GM23338 (cell line): ENCODE measurements around the gene CTDSP1. TPM values are rescaled to one million over a fixed set of nuclear protein-coding genes. Genes with fewer than 3 reads are reported as not detected.

Experiments used
- ATAC-seq: fragments of 200-7000 bp; cut with Tn5 transposase; 3 replicates; pipeline ENCODE4 v1.9.1; 2020
- DNase-seq: peaks from one replicate; pipeline ENCODE4 v3.0.0-alpha.2; 2015; ENCODE audit warnings: low spot score
- H2AFZ ChIP-seq: fragments of 200-600 bp; sonication (generic); 2 replicates; pipeline ENCODE4 v1.8.0; 2016; ENCODE audit warnings: antibody characterized with exemption, mild to moderate bottlenecking, moderate library complexity
- H3F3A ChIP-seq: fragments of 200-600 bp; sonication (generic); replicated peaks from 2 replicates; pipeline ENCODE4 v1.8.0; 2017; ENCODE audit warnings: antibody characterized with exemption, mixed run types, low read depth
- H3K27ac ChIP-seq: fragments of 200-600 bp; sonication (generic); 2 replicates; pipeline ENCODE4 v1.6.1; 2016; ENCODE audit warnings: low read depth
- H3K27me3 ChIP-seq: fragments of 200-600 bp; sonication (generic); 2 replicates; pipeline ENCODE4 v1.8.0; 2016; ENCODE audit warnings: mild to moderate bottlenecking, mixed run types, moderate library complexity; ENCODE audit not compliant: insufficient read depth
- H3K36me3 ChIP-seq: fragments of 200-600 bp; sonication (generic); 2 replicates; pipeline ENCODE4 v1.8.0; 2016; ENCODE audit warnings: mild to moderate bottlenecking; ENCODE audit not compliant: insufficient read depth
- H3K4me1 ChIP-seq: fragments of 200-600 bp; sonication (generic); 2 replicates; pipeline ENCODE4 v1.8.0; 2016; ENCODE audit warnings: mild to moderate bottlenecking, moderate library complexity; ENCODE audit not compliant: insufficient read depth
- H3K4me2 ChIP-seq: fragments of 200-600 bp; sonication (generic); 2 replicates; pipeline ENCODE4 v1.7.1; 2017; ENCODE audit warnings: mixed run types
- H3K4me3 ChIP-seq: fragments of 200-600 bp; sonication (generic); 2 replicates; pipeline ENCODE4 v1.6.1; 2016; ENCODE audit warnings: mixed run types
- H3K79me2 ChIP-seq: fragments of 200-600 bp; sonication (generic); replicated peaks from 2 replicates; pipeline ENCODE4 v1.8.0; 2017; ENCODE audit warnings: mild to moderate bottlenecking; ENCODE audit not compliant: insufficient read depth
- H3K9me2 ChIP-seq: fragments of 200-600 bp; sonication (generic); 2 replicates; pipeline ENCODE4 v1.8.0; 2017; ENCODE audit not compliant: insufficient read depth
- H4K20me1 ChIP-seq: fragments of 200-600 bp; sonication (generic); replicated peaks from 2 replicates; pipeline ENCODE4 v1.8.0; 2017; ENCODE audit warnings: mild to moderate bottlenecking; ENCODE audit not compliant: insufficient read depth
- H3K27ac Mint-ChIP-seq: 2 replicates; pipeline ENCODE4 v1.8.0; 2020; ENCODE audit warnings: inconsistent platforms, mild to moderate bottlenecking, moderate library complexity, mixed read lengths
- H3K27me3 Mint-ChIP-seq: 3 replicates; pipeline ENCODE4 v1.8.0; 2022; ENCODE audit warnings: low read depth, mild to moderate bottlenecking, moderate library complexity, mixed read lengths, inconsistent platforms; ENCODE audit not compliant: insufficient read depth, poor library complexity
- H3K36me3 Mint-ChIP-seq: 3 replicates; pipeline ENCODE4 v1.8.0; 2021; ENCODE audit warnings: low read depth, mild to moderate bottlenecking, inconsistent platforms, moderate library complexity, mixed read lengths
- H3K4me1 Mint-ChIP-seq: 3 replicates; pipeline ENCODE4 v1.8.0; 2020; ENCODE audit warnings: mild to moderate bottlenecking, inconsistent platforms, mixed read lengths
- H3K4me3 Mint-ChIP-seq: 3 replicates; pipeline ENCODE4 v1.8.0; 2021; ENCODE audit warnings: moderate library complexity, mild to moderate bottlenecking, inconsistent platforms, mixed read lengths
- H3K9me3 Mint-ChIP-seq: 3 replicates; pipeline ENCODE4 v1.8.0; 2020; ENCODE audit warnings: moderate library complexity, mild to moderate bottlenecking, inconsistent platforms, mixed read lengths
- CREB1 ChIP-seq: fragments of 250-450 bp; sonication (Bioruptor Pico); IDR thresholded peaks from 2 replicates; pipeline ENCODE4 v1.5.0; 2020; ENCODE audit warnings: low read depth, mild to moderate bottlenecking, moderate library complexity
- CTCF ChIP-seq, 2 experiments: fragments of 200-600 bp in 1 of 2; sonication (generic) in 1 of 2; conservative IDR thresholded peaks; 2 replicates each; pipeline versions ENCODE4 v1.5.1 to v1.6.1; 2016 to 2017; ENCODE audit warnings: antibody characterized with exemption in 2 of 2, low read depth in 2 of 2, mild to moderate bottlenecking in 2 of 2, moderate library complexity in 1 of 2
- ETS1 ChIP-seq: IDR thresholded peaks from 2 replicates; pipeline ENCODE4 v1.6.1; 2016; ENCODE audit warnings: antibody characterized with exemption
- EZH2 ChIP-seq: fragments of 200-600 bp; sonication (generic); IDR thresholded peaks from one replicate; pipeline ENCODE4 v1.8.0; 2017; ENCODE audit warnings: antibody characterized with exemption, mild to moderate bottlenecking, low read depth; ENCODE audit not compliant: unreplicated experiment
- JUNB ChIP-seq: IDR thresholded peaks from one replicate; pipeline ENCODE4 v1.6.1; 2016; ENCODE audit warnings: antibody characterized with exemption; ENCODE audit not compliant: unreplicated experiment
- REST ChIP-seq: IDR thresholded peaks from one replicate; pipeline ENCODE4 v1.6.1; 2018; ENCODE audit warnings: antibody characterized with exemption; ENCODE audit not compliant: unreplicated experiment
- STAT1 ChIP-seq: IDR thresholded peaks from one replicate; pipeline ENCODE4 v1.6.1; 2016; ENCODE audit warnings: antibody characterized with exemption; ENCODE audit not compliant: unreplicated experiment
- ZNF331 ChIP-seq: fragments of 250-450 bp; sonication (Bioruptor Pico); IDR thresholded peaks from 2 replicates; pipeline ENCODE4 v1.5.0; 2020; ENCODE audit warnings: low read depth, mild to moderate bottlenecking, moderate library complexity
- ZNF462 ChIP-seq: fragments of 250-450 bp; sonication (Bioruptor Pico); IDR thresholded peaks from 2 replicates; pipeline ENCODE4 v1.5.0; 2020; ENCODE audit warnings: mild to moderate bottlenecking, moderate library complexity
- polyA plus RNA-seq: library from polyadenylated mRNA; unstranded; fragments of >200 nt; fragmentation: Nextera tagmentation; extraction: Ambion mirVana; gene quantifications from 2 replicates; pipeline ENCODE4 v1.2.1, GENCODE V29; 2016
- total RNA-seq: library from RNA; depleted of rRNA; stranded (reverse); fragments of >200 nt; shearing (Covaris generic); gene quantifications from 2 replicates; pipeline ENCODE4 v1.2.3, GENCODE V29; 2014

Gene CTDSP1
- total and polyA plus RNA-seq, 2 experiments from 2014 or later = 6.7 to 21.8 TPM

GRCh38 chr2:218392459-218392858 lies 7.2 kb upstream of the CTDSP1 start (continued):
- TF ChIP-seq REST (no peak), JUNB (no peak), ZNF331 (CRISPR knock-in tag) (no peak), CREB1 (CRISPR knock-in tag) (no peak), EZH2 (no peak), ETS1 (no peak)

GRCh38 chr2:218392891-218393462 lies 6.7 kb upstream of the CTDSP1 start:
- peaks cover 22% of the 10 kb centered on the region for H3K27me3 ChIP-seq
- no peaks in the 10 kb centered on the region for H3K79me2 ChIP-seq
- Mint-ChIP-seq H3K4me1 (peaks cover 27% of the 10 kb centered on the region; the same call in 2 of the 3 replicates), H3K9me3 (no peaks in the 10 kb centered on the region), H3K4me3 (no peak overlapping the region), H3K27me3 (peaks cover 46% of the 10 kb centered on the region), H3K36me3 (no peaks in the 10 kb centered on the region), H3K27ac (no peak overlapping the region)
- H3K4me2 ChIP-seq = no peak overlapping the region
- H3K9me2 ChIP-seq = no peaks in the 10 kb centered on the region
- DNase-seq (no peak), ATAC-seq (no peak)
- H3K27ac ChIP-seq = no peak overlapping the region
- no peak overlapping the region for H3K4me3 ChIP-seq
- 0 out of 2 replicates have a peak, but pooled peaks cover 6% of the 10 kb centered on the region for H3F3A ChIP-seq
- H3K36me3 ChIP-seq = no peaks in the 10 kb centered on the region
- no peaks in the 10 kb centered on the region for H4K20me1 ChIP-seq
- H2AFZ ChIP-seq = no peak overlapping the region
- H3K4me1 ChIP-seq = peaks cover 17% of the 10 kb centered on the region; the same call in 1 of the 2 replicates
- TF ChIP-seq ETS1 = no peak
- no peak for TF ChIP-seq EZH2
- TF ChIP-seq ZNF331 (CRISPR knock-in tag) = no peak
- TF ChIP-seq ZNF462 (CRISPR knock-in tag) = no peak
- no peak for TF ChIP-seq STAT1
- TF ChIP-seq CTCF (conservative IDR thresholded peaks at IDR 0.05; ENCODE audit: low read depth in 2 of 2) = no peak
